Stimulated activated CD8-positive, alpha-beta memory T cell treated with anti-CD3 and anti-CD28 coated beads, Interleukin-15, amount 100 ng/mL, for 4 hours (primary cell): Measurements from ENCODE around the gene AGRN.
"Not testable (repeated sequence)": the region's sequence is repeated elsewhere in the genome, so short reads cannot be mapped to it uniquely, and the experiment has no call there.

Experiments used
- DNase-seq, 2 donors: peaks; one replicate each; pipeline ENCODE4 v3.0.0-alpha.2; 2020; ENCODE audit warnings: low read depth in 2 of 2

AGRN gene

DNA sequence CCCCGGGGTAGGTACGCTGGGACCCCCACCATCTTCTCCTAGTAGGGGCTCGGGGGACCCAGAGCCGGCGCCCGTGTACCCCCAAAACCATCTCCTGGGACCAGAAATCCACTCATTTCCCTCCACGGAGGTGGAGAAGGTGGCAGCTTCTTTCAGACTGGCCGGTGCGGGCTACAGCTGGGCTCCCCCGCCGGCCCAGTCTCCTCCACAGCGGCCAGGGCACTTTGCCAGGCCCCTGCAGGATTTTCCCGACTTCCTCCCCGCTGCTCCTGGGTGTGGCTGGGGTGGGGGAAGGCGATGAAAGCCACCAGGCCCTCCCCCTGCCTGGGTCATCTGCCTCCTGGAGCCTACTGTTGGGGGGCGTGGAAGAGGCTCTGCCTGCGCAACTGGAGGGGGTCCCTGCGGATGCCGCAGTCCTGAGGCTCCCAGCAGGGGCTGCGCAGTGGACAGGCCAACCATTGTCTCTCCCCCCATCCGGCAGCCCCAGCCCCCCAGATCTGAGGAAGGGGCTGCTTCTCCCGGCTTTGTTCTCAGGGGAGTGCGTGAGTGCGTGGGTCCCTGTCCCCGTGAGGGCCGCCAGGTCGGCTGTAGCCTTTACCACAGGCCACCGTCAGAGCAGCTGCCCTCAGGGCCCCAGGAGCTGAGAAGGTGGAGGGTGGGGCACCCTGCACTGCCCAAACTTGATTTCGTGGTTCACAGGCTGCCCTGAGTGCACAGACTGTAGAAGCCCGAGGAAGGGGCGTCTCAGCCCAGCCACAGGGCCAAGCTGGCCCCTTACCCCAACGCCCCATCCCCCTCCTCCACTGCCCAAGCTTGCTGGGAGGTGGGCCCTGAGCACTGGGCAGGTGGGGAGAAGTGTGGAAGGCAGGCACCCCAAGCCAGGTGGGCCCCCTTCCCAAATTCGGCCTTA is 1.3 kb downstream of the AGRN start:
- DNase-seq: no peak

DNA sequence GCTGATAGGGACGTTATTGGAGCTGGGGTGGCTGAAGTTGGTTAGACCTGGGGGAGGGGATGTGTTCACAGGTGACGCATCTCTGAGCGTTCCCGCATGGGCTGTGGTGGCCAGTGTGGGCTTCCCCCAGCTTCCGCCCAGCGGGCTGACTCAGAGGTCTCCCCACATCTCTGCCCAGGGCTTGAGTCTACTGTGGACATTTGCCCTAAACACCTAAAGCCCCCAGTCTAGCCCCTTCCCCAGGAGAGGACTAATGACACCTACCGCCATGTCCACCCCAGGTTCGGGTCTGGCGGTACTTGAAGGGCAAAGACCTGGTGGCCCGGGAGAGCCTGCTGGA is 2.0 kb downstream of the AGRN start:
- DNase-seq: no peak

DNA sequence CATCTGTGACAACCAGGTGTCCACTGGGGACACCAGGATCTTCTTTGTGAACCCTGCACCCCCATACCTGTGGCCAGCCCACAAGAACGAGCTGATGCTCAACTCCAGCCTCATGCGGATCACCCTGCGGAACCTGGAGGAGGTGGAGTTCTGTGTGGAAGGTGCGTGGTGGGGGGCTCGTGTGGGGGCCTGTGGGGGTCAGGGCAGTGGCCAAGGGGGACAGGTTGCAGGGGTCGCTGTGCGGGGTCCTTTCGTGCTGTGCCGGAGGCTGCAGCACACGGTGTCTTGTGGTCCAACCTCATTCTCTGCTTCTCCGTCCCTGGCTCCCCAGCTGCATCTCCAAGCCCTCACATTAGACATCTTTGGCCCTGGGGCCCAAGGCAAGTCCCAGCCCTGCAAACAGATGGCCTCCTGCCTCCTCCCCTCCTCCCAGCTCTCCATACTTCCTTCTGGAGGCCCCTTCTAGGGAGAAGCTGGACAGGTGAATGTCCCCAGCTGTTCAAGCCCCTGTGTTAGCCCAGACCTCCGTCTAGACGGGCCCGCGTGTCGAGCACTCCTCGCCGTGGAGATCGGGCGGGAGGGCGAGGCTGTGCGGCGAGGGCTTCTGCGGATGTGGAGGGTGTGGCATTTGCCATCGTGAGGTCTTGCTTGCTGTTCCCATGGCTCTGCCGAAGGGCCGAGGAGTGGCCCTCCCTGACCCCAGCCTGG is 2.5 kb downstream of the AGRN start:
- DNase-seq: no peak

DNA sequence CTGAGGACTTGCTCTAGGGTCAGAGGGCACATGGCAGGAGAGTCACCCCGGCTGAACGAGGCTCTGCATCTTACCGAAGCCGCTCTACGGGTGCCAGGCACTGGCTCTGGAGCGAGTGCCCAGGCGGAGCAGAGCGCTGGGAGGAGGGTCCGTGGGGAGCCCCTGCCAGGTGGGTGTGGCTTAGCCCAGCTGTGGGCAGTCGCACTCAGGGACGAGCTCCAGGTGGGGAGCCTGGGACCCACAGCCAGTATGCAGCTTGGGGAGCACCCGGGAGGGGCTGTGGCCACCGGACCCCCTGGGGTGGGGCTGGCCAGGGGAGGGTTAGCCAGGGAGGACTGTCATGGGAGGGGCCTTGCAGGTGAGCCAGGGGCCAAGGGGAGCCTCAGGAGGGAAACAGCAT is 3.8 kb downstream of the AGRN start:
- no peak for DNase-seq

DNA sequence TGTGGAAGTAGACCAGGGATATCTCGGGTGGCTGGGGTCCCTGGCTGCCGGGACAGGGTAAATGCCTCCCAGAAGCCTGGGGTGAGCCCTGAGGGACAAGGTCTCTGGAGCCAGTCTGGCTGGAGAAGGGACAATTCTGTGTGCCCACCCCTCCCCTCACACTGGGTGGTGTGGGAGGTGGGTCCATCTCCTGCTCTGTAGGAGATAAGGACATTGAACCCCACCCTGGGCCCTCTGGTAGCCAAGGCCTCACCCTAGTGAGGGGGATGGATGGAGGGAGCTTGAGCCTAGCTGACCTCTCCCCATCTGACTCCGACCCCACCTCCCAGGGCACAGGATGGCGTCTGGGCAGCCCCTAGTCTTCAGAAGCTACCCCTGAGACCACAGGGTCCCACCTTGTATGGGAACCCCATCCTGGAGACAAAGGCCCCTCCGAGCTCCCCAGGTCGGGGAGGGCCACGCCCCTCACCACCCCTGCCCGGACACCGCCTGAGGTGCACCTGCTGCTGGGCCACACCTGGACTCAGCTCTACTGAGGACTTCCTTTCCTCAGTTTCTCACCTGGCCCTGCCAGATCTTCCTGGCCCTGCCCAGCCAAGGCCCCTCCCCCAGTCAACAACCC is 4.3 kb downstream of the AGRN start:
- no peak for DNase-seq

DNA sequence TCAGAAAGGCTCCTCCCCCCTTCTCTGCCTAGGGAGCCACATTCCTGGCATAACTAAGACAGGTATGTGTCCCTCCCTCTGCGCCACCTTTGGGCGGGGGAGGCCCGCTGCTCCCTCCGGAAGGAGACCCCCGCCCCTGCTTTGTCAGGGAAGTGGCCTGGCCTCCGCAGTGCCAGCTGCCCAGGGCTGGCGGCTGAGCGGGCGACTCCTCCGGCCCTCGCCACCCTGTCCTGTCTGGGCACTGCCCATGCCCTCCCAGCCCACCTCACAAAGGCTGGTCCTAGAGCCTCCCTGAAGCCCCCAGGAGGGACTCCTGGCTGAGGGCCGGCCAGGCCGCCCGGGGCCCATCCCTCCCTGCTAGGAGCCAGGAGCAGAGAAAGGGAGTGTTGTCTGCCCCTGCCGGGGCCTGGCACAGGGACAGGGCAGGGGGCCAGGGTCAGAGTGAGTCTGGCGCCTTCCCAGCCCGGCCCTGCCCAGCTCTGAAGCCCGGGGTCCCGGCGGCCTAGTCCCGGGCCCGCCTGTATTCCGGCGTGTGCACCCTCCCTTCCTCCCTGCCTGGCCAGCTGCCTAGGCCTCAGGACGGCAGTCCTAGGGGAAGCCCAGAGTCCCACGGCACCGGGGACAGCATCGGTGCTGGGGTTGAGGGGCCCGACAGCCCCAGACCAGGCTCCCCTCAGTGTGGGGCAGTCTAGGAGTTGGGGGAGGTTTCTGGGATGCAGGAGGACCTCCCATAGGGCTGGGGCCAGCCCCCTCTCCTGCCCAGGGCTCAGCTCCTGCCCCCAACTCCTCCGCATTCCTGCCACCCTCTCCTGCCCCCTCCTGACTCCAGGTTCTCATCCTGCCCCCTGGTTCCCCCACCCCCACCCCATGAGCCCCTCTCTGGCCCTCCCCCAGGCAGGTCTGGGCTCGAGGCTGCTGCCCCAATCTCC is 5.1 kb downstream of the AGRN start:
- no peak for DNase-seq

DNA sequence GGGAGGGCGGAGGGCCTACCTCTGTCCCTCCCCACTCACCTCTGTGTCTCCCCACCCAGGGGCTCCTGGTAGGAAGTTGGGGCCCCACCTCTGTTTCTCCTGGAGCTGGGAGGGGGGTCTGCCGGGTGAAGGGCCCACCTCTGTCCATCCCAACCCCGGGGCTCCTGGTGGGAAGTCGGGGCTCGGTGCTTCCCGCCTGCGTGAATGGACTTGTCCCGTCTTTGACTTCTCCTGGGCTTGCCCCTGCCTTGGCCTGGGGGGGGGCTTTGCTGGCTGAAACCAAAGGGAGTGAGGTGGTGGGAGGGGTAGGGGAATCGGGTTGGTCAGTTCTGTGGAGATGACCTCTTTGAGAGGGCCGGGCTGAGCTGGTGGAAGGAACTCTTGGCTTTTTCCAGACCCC is 5.8 kb downstream of the AGRN start:
- no peak for DNase-seq

DNA sequence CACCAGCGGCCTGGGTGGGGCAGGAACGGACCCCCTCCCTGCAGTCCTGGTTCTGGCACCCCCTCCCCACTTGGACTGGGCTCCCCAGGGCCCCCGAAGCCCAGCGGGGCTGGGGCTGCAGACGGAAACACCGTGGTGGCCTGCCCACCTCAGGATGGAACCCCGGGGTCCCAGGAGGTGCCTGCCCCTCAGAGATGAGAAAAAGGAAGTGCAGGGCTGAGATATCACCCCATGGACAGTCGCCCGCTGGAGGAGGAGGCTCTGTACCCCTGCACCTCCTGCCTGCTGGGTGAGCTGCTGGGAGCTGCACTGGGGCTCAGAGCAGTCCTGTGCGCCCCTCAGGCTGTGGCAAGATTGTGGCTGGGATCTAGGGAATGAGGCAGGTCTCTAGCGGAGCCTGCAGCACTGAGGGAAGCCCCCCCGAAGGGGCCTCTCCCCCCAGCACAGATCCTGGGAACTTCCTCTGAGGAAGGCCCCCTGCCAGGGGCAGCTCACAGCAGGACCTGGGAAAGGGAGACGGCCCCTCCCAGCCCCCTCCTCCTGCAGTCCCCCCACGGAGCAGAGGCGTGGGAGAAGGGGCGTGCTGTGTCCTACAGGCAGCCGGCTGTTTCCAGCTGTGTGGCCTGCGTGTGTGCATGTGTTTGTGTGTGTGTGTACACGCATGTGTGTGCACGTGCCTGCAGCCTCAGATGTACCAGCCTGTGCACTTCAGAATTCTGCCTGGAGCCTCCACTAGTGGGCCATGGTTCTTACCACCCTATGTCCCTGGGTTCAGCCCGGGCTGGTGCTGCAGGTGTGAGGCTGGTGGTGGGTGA is 6.9 kb downstream of the AGRN start:
- no peak for DNase-seq

DNA sequence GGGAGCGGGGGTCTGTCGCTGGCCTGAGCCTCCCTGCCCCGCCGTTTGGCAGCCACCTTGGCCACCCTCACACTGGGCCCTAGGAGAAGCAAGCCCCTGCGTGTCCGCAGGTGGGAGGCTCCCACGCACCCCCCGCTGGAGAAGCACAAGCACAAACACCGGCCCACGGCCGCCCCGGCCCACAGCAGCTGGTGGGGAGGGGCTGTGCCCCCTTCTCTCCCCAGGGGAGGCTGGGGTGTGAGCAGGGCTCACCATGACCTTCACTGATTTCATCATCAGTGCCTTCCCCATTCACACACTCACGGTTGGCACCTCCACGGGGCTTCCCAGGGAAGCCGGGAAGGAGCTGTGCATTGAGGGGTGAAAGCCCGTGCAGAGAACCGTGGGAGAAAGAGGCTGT is 7.9 kb downstream of the AGRN start:
- DNase-seq: no peak

DNA sequence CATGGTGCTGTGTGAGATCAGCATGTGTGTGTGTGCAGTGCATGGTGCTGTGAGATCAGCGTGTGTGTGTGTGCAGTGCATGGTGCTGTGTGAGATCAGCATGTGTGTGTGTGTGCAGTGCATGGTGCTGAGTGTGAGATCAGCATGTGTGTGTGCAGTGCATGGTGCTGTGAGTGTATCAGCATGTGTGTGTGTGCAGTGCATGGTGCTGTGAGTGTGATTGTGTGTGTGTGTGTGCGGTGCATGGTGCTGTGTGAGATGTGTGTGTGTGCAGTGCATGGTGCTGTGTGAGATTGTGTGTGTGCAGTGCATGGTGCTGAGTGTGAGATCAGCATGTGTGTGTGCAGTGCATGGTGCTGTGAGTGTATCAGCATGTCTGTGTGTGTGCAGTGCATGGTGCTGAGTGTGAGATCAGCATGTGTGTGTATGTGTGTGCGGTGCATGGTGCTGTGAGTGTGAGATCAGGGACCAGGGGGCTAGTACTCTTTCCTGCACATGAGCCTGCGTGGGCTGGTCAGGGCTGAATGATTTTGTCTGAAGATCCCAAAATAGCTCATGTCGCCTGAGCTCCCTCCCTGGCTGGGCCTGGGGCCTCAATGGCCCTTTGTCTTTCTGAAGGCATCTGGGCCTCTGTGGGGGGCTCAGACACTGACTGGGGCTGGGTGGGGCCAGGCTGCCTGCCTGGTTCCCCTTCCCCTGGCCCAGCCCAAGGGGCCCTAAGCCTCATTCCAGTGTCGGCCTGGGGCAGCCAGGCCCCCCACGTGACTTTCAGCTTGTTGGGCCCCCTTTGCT is 11.1 kb downstream of the AGRN start:
- not testable (repeated sequence) for DNase-seq

DNA sequence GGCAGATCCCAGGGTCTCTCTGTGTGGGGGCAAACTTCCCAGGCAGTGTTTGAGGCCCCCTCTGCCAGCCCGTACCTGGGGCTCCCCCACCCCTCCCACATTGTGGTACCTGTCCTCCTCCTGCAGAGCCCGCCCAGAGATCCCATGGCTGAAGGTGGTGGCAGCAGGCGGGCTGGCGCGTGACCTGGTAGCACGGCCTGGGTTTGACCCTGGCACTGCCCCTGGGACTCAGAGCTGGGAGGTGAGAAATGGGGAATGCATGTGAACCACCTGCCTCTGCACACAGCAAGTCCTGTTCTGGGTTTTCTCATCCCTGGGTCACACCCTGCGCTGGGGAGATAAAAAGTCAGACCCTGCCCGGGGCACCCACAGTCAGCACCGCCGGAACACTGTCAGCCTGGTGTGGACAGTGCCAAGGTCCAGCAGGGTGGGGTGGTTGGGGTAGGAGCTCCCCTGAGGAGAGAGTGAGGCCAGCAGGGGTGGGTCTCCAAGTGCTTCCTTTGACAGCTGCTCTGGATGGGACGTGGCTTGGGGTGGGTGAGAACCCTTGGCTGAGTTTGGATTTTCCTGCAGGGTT is 11.8 kb downstream of the AGRN start:
- no peak for DNase-seq

DNA sequence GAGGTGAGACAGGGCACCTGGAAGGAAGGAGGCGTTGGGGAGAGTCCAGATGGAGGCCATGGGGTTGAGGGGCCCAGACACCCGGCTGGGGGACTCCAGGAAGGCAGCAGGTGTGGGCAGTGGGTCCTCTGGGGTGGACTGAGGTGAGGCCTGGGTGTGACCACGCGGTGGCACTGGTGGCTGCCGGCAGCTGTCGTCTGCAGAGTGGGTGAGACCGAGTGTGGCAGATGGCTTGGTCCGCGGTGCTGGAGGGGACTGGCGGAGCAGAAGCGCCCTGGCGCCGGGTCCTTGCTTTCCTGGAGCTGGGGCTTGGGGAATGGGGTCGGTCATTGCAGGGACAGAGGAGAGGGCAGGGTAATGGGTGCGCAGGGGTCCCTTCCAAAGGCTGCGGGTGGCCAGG is 12.5 kb downstream of the AGRN start:
- DNase-seq: no peak

DNA sequence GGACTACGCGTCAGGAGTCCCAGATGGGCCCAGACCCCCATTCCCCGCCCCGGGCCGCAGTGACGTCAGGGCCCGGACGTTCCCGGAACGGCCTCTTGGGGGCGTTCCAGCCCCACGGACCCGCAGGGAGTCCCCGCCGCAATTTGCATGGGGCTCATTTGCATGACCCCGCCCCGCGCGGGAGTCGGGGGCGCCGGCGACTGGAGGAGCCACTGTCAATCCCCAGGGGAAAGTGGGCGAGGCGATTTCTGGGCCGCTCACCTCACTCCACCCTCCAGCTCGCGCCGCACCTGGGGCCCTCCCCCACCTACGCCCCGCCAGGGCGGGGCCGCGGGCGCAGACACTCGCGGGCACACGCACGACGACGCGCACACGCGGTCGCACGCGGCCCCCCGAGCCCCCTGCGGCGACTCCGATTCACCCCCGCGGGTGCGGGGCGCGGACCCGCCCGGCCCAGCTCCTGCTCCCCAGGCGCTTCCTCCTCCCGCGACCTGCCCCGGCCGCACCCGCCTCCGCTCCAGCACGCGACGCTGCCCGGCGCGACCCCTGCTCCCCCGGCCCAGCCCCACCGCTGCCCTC is 13.2 kb downstream of the AGRN start:
- peak; percentile 86 to 89 for DNase-seq

DNA sequence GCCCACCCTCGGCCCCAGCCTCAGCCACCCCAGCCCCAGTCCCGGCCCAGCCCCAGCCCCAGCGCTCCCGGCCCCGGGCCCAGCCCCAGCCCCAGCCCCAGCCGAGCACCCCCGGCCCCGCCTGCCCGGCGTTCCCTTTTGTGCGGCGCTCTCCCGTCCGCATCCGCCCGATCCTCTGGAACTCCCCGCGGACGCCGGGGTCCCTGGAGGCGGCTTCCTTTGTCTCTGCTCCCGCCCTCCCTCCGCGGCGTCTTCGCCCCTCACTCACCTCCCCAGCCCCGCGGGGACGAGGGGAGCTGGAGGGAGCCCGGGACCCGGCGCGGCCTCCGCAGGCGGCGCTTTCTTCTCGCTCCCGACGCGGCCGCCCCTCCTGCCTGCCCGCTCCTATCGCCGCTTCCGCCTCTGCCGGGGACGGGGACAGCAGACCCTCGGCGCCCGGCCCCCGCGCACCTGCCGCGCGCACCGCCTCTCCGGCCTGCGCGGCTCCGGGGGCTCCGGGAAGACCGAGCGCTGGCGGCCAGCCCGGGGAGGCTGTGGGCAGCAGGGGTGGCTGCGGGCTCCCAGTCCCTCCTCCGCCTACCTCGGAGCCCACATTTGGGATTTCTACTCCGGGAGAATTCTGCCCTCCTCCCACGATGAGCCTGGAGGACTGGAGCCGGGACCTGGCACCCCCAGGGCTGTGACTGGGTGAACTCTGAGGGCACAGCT is 14.0 kb downstream of the AGRN start:
- DNase-seq: no peak

DNA sequence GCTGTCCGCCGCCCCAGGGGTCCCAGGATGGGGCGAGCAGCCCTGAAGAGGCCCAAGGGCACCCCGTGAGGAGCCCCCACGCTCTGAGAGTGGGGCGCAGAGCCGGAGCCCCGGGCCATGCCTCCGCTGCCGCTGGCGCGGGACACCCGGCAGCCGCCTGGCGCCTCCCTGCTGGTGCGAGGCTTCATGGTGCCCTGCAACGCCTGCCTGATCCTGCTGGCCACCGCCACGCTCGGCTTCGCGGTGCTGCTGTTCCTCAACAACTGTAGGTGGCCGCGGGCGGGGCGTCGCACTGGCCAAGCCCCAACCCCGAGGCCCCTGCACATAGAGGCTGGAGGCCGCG is 14.5 kb downstream of the AGRN start:
- DNase-seq: no peak

DNA sequence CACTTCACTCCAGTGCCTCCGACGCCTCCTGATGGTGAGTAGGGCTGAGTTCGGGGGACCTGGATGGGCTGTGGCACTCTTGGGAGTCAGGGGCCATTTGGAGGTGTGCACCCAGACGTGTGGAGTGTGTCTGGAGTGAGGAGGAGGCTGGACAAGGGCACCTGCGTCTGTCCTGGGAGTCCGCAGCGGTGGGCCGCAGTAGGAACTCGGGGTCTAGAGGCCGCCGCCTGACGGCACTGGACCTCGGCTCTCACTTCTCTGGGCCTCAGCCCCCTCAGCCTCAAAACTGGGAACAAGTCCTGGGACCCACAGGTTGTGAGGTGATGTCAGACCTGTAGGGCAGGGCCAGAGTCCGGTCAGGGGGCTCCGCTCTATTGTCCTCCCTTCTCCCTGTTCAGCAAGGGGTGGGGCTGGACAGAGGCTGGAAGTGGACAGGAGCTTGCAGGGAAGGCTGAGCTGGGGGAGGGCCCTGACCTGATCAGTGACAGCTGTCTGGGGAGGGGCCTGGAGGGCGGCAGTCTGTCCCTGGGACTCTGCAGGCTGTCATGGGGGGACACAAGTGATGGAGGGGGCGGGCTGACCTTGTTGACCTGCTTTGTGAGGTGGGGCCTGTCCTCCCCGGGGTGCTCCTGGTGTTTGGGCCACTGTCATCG is 15.5 kb downstream of the AGRN start:
- no peak for DNase-seq

DNA sequence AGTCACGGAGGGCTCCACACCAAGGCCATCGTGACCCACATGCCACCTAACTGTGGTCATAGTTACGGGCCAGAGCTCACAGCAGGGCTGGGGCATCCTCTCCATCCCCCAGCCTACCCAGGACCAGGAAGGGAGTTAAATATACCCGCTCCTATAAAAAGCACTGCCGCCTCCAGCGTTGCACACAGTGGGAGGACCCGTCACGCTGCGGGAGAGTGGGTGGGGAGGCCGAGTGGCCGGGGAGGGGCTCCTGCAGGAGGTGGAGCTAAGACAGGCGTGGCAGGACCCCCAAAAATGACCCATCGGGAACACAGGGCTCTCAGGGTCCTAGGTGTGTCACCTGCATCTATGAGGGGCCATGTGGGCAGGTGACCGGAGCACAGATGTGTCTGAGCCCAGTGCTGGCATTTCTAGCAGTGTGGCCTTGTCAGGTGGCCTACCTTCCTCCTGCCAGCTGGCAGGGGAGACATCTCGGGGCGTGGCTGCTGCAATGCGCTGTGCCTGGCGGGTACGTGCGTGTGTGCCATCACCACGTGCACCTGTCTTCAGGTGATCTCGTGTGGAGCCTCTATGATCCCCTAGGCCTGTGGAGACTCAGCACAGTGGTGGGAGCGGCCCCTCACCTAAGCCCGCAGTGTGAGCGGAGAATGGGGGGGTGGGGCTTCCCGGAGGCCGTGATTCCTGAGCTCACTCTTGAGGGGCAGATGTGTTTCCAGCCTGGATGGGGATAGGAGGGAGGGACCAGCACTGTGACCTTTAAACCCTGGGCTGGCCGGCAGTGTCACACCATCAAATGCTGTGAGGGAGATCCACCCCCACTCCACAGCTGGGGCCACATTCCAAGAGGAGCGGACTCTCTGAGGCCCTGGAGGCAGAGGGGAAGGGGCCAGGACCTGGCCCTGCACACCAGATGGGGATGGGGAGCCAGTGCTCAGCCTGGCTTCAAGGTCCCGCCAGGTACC is 17.7 kb downstream of the AGRN start:
- no peak for DNase-seq
